C1 segment of cervical spinal cord (tissue), 14 donors: Measurements from ENCODE around the gene MRPS31.

Source experiments
- DNase-seq, 14 donors: peaks; one replicate each; lab custom pipeline; 2025; lab: John Stamatoyannopoulos, UW

MRPS31 gene

DNA sequence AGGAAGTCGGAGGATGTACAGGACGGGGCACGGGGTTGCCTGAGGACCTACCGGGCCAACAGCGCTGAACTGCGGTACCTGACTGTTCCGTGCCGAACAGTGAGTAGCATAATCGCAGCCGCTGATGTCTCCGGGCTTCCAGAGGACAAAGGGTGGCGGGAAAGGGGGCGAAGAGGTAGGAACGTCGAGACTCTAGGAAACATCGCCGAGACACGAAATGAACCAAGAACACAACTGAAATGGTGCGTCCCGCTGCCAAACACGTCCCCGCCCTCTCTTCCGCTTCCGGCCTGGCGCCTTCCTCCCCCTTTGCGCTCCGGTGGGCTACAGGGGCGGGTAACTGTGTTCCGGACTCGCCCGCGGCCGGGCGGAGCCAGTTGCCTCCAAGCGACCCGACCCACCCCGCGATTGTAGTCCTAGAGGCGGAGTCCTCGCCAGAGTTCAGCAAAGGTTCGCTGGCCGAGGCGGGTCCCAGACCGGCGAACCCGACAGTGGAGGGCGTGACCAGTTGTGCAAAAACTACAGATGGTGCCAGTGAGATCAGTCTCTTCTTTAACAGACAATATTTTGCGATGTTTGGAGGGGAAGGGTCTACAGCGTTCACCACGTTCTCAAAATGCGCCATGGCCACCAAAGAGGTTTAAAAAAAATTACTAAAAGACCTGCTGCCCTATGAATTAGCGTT, at the start of gene MRPS31:
Gene MRPS31, minus strand, starts transcription at position 257 of the 685 bp plus-strand sequence. Its CDS starts 54 bp downstream, at position 203.
- peak; percentile 46 to 95 (median 91) for DNase-seq

- no peak for DNase-seq
Measured at GRCh38 chr13:40819797-40820315, 48.9 kb upstream of the MRPS31 start.

- no peak for DNase-seq
Measured at GRCh38 chr13:40818926-40819325, 47.9 kb upstream of the MRPS31 start.

DNA sequence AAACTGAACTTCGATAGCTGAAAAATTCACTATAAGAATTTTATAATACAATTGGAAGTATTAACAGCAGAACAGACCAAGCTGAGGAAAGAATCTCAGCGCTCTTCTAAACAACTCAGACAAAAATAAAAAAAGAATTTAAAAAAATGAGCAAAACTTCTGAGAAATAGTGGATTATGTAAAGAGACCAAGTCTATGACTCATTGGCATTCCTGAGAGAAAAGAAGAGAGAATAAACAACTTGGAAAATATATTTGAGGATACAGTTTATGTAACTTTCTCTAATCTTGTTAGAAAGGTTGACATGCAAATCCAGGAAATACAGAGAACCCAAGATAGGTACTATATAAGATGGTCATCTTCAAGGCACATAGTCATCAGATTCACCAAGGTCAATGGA, 43.8 kb upstream of the MRPS31 start:
- DNase-seq, result no peak

DNA sequence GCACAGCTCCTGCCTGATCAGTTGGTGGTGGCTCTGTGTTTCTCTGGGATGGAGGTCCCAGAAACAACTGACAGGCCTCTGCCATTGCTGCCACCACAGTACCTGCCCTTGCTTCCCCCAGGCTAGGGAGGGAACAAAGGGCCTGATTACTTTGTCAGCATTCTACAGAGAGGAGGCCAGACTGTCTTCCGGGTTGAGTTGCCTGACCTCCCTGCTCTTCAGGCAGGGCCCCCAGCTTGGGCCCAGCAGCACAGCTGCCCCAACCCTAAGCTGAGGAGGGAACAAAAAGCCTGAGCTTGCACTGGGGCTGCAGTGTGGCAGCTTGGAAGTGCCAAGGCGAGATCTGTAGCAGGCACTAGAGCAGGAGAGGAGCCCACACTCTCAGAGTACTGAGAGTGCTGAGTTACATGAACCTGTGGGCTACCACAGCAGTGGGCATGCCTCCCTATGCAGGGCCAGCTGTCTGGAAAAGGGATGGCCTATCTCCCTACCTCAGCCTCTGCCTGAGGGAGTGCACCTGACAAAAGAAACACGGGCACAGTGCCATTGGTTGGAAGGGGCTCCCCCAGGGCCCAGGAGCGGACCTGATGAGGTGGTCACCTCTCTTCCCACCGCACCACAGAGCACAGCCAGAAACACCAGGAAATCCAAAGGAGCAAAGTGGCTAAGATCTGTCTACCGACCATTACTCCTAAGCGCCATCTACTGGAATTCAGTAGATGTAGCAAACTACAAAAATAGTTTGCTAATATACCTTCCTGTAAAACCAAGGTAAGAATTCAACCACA, 42.9 kb upstream of the MRPS31 start:
- no peak for DNase-seq

DNA sequence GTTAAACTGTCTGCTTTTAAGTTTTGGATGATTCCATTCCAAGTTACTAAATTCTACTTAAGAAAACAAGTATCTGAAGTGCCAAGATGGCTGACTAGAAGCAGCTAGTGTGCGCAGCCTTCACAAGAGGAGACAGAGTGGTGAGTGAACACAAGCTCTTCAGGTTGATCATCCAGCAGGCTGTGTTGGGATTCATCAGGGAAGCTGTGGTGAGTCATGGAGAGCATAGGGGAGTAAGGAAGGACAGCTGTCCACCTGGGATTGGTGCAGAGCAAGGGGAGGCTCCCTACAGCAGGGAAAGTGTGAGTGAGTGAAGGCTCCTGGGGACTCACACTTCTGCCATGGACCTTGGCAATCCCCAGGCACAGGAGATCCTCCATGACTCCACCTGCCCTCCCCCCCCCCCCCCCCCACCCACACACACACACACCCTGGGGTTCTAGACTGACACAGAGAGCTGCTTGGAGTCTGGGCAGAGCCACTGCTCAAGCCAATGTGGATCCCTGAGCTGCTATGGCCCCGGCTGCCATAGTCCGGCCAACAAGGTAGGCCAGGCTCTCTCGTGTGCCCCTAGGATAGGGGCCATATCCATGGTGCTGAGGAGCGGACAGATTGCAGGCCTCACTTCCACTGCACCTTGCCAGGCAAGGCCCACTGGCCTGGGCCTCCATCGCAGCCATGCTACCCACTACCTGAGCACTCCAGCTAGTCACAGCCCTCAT, 41.9 kb upstream of the MRPS31 start:
- no peak for DNase-seq

DNA sequence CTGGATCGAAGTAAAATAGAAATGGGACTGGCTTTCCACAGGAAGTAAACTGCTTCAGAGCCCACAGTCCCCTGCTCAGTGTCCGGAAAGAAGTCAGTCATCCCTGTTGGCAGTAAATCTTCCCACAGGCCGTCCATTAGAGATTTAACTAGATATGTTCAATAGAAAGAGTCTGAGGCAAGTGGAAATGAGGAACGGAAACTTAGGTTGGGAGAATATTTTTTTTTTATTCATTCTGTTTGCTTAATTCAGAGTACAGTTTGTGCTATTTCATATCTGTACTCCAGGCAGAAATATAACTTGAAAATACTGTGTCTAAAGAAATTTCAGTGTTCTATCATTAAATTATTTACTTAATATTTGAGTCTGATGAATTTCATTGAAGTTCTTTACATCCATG, 41.1 kb upstream of the MRPS31 start:
- no peak for DNase-seq

GRCh38 chr13:40809471-40809870, 38.5 kb upstream of the MRPS31 start:
- no peak for DNase-seq

DNA sequence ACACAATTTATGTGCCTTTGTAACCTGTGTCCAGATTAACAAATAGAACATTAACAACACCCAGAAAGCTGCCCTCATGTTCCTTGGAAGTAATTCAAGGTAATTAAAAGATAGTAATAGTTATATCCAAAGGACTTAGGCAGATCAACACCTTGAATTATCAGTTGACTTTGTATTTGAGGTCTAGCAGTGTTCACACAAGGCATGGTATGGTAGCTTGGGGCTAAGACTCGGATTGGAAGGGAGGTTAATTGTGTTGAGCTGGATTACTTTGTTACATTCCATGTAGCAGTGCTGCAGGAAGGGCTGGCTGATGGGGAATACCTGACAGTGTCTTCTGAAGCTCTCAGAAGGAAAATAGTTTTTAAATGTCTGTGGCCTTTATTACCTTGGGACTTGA, 35.3 kb upstream of the MRPS31 start:
- no peak for DNase-seq

DNA sequence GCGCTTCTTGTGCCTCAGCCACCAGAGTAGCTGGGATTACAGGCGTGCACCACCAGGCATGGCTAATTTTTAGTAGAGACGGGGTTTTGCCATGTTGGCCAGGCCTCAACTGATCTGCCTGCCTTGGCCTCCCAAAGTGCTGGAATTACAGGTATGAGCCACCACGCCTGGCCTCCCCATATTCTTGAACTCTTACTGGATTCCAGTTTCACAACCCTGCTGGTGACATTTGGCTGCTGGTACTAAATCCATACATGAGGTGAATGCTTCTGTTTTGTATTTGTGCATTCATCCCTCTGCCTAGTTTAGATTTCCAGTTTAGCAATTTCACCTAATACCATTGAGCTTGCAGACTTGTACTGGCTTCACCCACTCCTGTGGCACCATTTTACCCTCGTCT, 32.3 kb upstream of the MRPS31 start:
- no peak for DNase-seq

DNA sequence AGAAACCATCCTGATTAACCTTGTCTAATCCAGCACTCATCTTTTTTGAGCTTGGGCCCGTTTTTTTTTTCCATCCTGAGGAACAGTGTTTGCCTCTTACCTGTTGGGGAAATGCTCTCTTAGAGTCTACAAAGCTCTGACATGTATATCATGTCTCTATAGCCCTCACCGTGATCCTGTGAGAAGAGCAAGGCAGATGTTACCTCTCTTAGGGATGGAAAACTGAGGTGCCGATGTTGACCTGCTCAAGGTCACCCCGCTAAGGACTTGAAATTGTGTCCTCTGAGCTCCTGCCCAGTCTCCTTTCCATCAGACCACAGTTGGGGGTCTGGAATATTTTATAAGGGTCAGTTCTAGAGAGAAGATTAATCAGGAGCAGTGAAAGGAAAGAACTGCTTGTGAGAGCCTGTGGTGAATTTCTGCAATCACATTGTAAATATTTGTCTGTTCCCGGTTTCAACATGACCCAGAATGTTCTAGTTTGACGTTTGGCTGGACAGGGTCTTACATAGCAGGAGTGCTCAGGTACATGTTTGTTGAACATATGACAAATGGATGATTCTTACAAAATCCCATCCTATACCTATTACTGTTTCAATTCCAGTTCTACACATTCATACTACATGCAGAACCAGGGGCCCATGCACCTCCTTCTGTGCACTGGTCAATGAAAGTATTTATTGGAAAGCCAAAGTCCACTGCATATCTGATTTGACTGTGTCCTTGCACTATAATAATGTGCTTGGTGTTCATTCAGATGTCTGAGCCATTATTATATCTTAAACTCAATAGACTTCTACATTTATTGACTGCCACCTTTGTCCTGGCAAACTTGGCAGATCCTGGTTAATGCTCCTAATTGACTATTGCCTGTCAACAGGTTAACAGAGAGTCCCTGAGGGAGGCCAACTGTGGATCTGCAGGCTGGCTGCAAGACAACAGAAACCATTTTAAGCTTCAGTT, 30.5 kb upstream of the MRPS31 start:
- no peak for DNase-seq

DNA sequence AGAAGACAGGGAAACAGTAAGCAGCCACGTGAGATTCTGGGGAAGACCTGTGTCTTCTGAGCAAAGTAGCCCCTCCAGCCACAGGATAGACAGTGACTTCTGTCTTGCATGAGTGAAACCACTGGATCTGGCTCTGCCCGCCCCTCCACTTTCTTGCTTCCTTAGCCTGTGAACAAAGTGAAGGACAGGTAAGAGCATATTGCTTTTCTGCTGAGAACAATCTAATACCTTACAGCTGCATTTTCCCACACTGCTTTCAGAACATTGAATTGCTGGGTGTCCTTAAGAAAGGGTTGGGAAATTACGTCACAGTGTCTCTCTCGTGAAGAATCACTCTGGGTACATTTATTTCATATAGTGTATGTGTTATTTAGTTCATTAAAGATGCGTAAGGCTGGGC, 29.6 kb upstream of the MRPS31 start:
- no peak for DNase-seq

DNA sequence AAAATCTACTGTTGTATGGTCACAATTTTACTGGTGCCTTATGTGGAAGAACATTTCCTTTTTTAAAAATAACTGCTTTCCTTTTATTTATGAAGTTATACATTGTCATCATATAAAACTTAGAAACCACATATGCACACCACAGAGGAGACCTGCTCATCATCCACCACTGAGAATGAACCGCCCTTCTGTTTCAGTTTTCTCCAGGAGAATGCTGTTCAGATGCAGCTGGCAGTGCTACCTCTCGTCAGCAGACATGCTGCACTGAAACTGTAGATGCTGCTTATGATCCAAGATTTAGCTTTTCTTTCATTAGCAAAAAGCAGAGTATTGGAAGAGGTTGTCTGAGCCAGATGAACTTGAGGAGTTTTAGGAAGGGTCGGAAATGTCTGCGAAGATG, 28.5 kb upstream of the MRPS31 start:
- no peak for DNase-seq

GRCh38 chr13:40798380-40798779, 27.4 kb upstream of the MRPS31 start:
- no peak for DNase-seq

GRCh38 chr13:40796649-40797048, 25.7 kb upstream of the MRPS31 start:
- no peak for DNase-seq

DNA sequence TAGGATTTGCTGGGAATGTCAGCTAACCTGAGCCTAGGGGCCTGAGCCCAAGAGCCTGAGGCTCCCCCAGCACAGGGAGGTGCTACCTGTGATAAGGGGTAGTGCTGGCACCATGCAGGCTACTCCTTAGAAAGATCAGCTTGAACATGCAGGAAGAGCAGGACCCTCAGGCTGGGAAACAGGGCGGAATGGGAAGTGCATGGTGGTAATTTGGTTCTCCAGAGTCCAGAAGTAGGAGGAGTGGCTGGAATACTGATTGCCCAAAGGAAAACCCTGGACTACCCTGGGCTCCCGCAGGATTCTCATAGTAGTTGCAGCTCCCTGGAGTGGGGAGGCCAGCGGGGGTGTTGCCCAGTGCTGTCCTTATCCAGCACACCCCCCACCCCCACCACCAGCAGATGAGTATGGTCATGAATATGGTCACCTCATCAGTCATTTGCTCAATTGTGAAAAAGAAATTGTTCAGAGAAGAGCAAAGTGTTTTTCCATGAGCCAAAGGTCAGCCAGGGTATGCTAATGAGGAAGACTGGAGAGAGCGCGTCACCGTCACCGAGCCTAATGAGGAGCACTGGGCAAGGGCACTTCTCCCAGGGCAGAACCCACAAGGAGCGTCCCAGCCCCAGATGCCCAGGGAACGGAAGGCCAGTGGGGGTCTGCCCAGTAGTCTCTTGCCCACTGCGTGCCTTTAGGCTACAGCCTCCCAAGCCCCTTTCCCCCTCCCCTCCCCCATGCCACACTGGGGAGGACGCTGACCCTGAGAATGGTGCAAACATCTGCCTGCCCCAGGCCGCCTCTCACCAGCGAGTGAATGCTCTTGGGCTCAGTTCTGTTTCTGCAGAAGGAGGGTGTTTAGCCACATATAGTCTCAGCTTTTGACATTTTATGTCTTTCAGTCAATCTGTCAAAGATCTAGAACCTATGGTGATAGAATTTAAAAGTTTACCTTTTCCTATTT, 23.7 kb upstream of the MRPS31 start:
- no peak for DNase-seq

DNA sequence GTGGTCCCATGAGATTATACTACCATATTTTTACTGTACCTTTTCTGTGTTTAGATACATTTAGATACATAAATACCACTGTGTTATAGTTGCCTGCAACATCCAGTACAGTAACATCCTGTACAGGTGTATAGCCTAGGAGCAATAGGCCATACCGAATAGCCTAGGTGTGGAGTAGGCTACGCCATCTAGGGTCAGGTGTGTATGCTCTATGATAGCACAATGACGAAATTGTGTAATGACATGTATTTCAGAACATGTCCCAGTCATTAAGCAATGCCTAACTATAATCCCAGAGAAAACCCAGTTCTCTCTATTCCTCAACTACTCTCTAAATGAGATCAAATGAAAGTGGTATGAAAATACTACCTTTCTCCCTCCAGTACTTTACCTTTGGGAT, 22.3 kb upstream of the MRPS31 start:
- DNase-seq, result no peak

GRCh38 chr13:40792284-40793051, 21.5 kb upstream of the MRPS31 start:
- no peak for DNase-seq

GRCh38 chr13:40790154-40790616, 19.2 kb upstream of the MRPS31 start:
- no peak for DNase-seq
